ENCODE measurements around the gene TRAPPC14.
"Not testable (repeated sequence)": the region's sequence is repeated elsewhere in the genome, so short reads cannot be mapped to it uniquely, and the experiment has no call there.

DNA sequence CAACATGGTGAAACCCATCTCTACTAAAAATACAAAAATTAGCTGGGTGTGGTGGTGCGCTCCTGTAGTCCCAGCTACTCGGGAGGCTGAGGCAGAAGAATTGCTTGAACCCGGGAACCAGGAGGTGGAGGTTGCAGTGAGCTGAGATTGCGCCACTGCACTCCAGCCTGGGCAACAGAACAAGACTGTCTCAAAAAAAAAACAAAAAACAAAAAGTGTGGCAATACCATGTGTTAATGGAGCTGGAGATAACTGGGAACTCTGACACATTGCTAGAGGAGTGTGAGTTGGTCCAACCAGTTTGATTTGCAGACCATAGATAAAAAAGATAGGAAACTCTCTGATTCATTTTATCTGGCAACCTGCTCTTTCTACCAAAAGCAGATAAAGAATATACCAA is 12.2 kb downstream of the TRAPPC14 start:
- not testable (repeated sequence) for TF ChIP-seq ESRRA (CRISPR knock-in tag; IDR thresholded peaks at IDR 0.05; ENCODE audit: low read depth); HHEX (CRISPR knock-in tag; IDR thresholded peaks at IDR 0.05); GABPA (IDR thresholded peaks at IDR 0.05; ENCODE audit: low read depth, low read length); GABPA (CRISPR knock-in tag; IDR thresholded peaks at IDR 0.05; ENCODE audit: low read depth); SNAPC2 (CRISPR knock-in tag; IDR thresholded peaks at IDR 0.05); TAF1 (CRISPR knock-in tag; IDR thresholded peaks at IDR 0.05); FOXK2 (IDR thresholded peaks at IDR 0.05); EED (CRISPR knock-in tag; IDR thresholded peaks at IDR 0.05); GZF1 (CRISPR knock-in tag; IDR thresholded peaks at IDR 0.05); ZNF543 (CRISPR knock-in tag; IDR thresholded peaks at IDR 0.05); TMF1 (CRISPR knock-in tag; IDR thresholded peaks at IDR 0.05; ENCODE audit: low read depth)
- TF ChIP-seq, protein P1, sequence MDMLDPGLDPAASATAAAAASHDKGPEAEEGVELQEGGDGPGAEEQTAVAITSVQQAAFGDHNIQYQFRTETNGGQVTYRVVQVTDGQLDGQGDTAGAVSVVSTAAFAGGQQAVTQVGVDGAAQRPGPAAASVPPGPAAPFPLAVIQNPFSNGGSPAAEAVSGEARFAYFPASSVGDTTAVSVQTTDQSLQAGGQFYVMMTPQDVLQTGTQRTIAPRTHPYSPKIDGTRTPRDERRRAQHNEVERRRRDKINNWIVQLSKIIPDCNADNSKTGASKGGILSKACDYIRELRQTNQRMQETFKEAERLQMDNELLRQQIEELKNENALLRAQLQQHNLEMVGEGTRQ (IDR thresholded peaks at IDR 0.05; ENCODE audit: low read depth, low read length) = not testable (repeated sequence)
- TF ChIP-seq, protein P1 (CRISPR knock-in tag; IDR thresholded peaks at IDR 0.05; ENCODE audit: borderline replicate concordance) = not testable (repeated sequence)
- TF ChIP-seq, protein P2, sequence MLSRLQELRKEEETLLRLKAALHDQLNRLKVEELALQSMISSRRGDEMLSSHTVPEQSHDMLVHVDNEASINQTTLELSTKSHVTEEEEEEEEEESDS (CRISPR knock-in tag; IDR thresholded peaks at IDR 0.05; ENCODE audit: borderline replicate concordance) = not testable (repeated sequence)
- TF ChIP-seq, protein P3, sequence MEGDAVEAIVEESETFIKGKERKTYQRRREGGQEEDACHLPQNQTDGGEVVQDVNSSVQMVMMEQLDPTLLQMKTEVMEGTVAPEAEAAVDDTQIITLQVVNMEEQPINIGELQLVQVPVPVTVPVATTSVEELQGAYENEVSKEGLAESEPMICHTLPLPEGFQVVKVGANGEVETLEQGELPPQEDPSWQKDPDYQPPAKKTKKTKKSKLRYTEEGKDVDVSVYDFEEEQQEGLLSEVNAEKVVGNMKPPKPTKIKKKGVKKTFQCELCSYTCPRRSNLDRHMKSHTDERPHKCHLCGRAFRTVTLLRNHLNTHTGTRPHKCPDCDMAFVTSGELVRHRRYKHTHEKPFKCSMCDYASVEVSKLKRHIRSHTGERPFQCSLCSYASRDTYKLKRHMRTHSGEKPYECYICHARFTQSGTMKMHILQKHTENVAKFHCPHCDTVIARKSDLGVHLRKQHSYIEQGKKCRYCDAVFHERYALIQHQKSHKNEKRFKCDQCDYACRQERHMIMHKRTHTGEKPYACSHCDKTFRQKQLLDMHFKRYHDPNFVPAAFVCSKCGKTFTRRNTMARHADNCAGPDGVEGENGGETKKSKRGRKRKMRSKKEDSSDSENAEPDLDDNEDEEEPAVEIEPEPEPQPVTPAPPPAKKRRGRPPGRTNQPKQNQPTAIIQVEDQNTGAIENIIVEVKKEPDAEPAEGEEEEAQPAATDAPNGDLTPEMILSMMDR (CRISPR knock-in tag; IDR thresholded peaks at IDR 0.05) = not testable (repeated sequence)
- TF ChIP-seq, protein P4, sequence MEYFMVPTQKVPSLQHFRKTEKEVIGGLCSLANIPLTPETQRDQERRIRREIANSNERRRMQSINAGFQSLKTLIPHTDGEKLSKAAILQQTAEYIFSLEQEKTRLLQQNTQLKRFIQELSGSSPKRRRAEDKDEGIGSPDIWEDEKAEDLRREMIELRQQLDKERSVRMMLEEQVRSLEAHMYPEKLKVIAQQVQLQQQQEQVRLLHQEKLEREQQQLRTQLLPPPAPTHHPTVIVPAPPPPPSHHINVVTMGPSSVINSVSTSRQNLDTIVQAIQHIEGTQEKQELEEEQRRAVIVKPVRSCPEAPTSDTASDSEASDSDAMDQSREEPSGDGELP (IDR thresholded peaks at IDR 0.05; ENCODE audit: borderline replicate concordance, low read depth) = not testable (repeated sequence)

Measured in HepG2 (cell line).